ENCODE measurements around the gene OAF. TPM values are rescaled to one million over a fixed set of nuclear protein-coding genes. Genes with fewer than 3 reads are reported as not detected.

OAF gene
- total RNA-seq, 4 donors from 2014 or later = 30.0 to 100 (median 42.4) TPM

DNA sequence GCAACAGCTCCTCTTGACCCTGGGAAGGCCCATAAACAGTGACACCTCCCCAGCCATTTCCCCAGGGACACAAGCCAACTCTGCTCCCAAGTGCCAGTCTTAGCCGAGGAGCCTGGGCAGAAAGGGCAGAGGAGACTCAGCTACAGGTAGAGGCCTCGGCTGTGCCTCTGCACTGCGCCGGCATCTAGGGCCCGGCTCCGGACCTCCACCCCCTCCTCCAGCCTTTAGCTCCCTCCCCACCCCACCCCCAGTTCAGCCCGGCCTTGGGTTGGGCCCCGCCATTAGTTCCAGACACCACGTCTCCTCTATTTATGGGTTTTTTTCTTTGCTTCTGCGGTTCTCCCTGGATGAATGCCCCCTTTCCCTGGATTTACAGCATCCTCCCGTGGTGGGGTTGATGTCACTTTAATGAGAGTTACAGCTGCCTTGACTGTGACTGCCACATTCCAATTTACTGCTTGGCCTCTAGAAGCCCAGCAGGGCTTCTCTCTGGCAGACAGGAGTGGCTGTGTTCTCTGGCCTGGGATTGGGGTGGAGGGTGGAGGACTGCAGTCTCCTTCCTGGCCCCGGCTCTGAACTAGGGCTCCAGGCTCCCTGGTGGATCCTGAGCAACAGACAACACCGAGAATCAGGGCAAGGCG, 13.5 kb upstream of the OAF start:
- Histone ChIP-seq H3K27ac (peak overlapping the region in 3 of 4 donors; percentile 37 to 62 (median 55)), H3K4me1 (peaks cover 0 to 32% (median 8%) of the 10 kb centered on the region in 3 donors), H3K9me3 (no peaks in the 10 kb centered on the region), H3K27me3 (peaks cover 19% of the 10 kb centered on the region), H3K4me3 (no peak overlapping the region), H3K36me3 (no peaks in the 10 kb centered on the region)
- ATAC-seq = peak; percentile 73
- 28 to 40% methylated on average over 1 to 8 of the region's 14 CpGs for WGBS, 2 donors (ENCODE audit: low coverage in 1 of 2)
- TF ChIP-seq POLR2AphosphoS5 (IDR thresholded peaks at IDR 0.05) (no peak), EP300 (IDR thresholded peaks at IDR 0.05) (no peak), POLR2A (IDR thresholded peaks at IDR 0.05) (no peak)
- TF ChIP-seq, protein P1, sequence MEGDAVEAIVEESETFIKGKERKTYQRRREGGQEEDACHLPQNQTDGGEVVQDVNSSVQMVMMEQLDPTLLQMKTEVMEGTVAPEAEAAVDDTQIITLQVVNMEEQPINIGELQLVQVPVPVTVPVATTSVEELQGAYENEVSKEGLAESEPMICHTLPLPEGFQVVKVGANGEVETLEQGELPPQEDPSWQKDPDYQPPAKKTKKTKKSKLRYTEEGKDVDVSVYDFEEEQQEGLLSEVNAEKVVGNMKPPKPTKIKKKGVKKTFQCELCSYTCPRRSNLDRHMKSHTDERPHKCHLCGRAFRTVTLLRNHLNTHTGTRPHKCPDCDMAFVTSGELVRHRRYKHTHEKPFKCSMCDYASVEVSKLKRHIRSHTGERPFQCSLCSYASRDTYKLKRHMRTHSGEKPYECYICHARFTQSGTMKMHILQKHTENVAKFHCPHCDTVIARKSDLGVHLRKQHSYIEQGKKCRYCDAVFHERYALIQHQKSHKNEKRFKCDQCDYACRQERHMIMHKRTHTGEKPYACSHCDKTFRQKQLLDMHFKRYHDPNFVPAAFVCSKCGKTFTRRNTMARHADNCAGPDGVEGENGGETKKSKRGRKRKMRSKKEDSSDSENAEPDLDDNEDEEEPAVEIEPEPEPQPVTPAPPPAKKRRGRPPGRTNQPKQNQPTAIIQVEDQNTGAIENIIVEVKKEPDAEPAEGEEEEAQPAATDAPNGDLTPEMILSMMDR (IDR thresholded peaks at IDR 0.05) = no peak

DNA sequence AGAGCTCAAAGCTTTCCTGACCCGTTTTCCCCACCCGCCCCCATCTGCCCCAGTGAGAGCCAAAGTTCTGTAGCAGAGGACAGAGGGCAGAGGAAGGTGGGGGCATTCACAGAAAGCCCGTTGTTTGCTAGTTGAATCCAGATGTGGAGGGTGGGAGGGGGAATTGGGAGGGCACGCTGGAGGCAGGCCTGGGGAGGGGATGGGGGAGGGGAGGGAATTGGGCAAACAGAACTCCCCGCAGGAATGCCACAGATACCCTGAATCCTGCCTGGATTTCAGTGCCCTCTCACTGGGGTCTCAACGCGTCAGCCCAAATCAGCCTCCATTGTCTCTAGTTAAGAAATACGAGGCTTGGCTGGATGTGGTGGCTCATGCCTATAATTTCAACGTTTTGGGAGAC, 12.9 kb upstream of the OAF start:
- Histone ChIP-seq H3K4me1 (peaks cover 0 to 32% (median 8%) of the 10 kb centered on the region in 3 donors), H3K9me3 (no peaks in the 10 kb centered on the region), H3K27me3 (peaks cover 18% of the 10 kb centered on the region), H3K27ac (peak overlapping the region in 3 of 4 donors; percentile 37 to 62 (median 55)), H3K4me3 (no peak overlapping the region), H3K36me3 (no peaks in the 10 kb centered on the region)
- peak; percentile 10 for ATAC-seq
- WGBS, 2 donors (ENCODE audit: low coverage in 1 of 2) = 72% methylated on average over 7 of the region's 9 CpGs; no CpG with 5 or more reads in 1 of the 2 donors
- TF ChIP-seq, protein P1 (IDR thresholded peaks at IDR 0.05) = no peak
- TF ChIP-seq POLR2AphosphoS5 (IDR thresholded peaks at IDR 0.05) = no peak
- no peak for TF ChIP-seq EP300 (IDR thresholded peaks at IDR 0.05)
- no peak for TF ChIP-seq POLR2A (IDR thresholded peaks at IDR 0.05)

DNA sequence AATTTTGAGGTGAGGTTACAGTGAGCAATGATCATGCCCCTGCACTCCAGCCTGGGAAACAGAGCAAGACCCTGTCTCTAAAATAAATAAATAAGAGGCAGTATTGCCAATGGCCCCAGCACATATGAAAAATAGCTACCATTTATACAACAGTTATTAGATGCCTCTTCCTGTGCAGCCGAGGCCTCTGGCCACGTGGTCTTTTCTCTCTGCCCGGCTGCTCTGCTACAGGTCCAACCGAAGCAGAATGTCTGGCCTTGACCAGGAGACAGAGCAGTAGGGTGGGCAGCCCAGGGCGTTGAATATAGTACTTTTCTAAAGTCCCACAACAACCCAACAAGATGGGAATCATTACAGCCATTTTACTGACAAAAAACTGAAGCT, 12.4 kb upstream of the OAF start:
- peaks cover 0 to 32% (median 8%) of the 10 kb centered on the region in 3 donors for H3K4me1 ChIP-seq
- no peak for ATAC-seq
- no peak overlapping the region for H3K4me3 ChIP-seq
- H3K27me3 ChIP-seq = peaks cover 18% of the 10 kb centered on the region
- H3K9me3 ChIP-seq = no peaks in the 10 kb centered on the region
- no peaks in the 10 kb centered on the region for H3K36me3 ChIP-seq
- 45 to 80% methylated on average over 1 to 2 of the region's 5 CpGs for WGBS, 2 donors (ENCODE audit: low coverage in 1 of 2)
- peak overlapping the region in 2 of 4 donors; percentile 55 to 62 for H3K27ac ChIP-seq
- no peak for TF ChIP-seq POLR2AphosphoS5 (IDR thresholded peaks at IDR 0.05)

DNA sequence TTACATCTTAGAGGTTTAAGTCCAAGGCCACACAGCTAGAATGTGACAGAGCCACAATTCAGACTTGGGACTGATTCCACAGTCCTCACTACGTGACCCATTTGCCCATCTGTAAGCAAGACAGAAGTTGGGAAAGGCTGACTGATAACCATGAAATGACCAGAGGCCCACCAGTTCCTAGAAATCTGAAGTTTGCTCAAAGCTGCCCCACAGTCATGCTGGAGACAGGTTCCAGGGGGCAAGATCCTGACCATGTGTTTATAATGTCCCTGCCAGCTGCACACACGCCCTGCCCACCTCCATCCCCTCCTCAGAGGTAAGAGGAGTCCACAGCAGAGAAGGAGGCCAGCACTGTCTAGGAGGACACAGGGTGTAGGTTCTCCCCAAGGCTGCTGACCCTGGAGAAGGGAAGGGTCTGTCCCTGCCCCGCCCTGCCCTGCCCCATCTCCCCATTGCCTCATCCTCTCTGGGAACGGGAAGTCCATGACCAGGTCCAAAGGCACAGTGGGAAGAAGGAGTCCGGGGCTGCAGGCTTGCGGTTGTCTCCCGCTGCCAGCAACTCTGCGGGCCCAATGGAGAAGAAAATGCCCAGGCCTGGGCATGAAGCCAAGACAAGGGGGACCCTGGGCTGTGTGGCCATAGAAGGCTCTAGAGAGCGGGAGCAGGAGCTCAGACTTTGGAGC, 11.9 kb upstream of the OAF start:
- no peak overlapping the region for H3K27ac ChIP-seq
- TF ChIP-seq EP300 (IDR thresholded peaks at IDR 0.05) = no peak
- no peak for TF ChIP-seq POLR2AphosphoS5 (IDR thresholded peaks at IDR 0.05)
- TF ChIP-seq, protein P1 (IDR thresholded peaks at IDR 0.05) = no peak
- TF ChIP-seq POLR2A (IDR thresholded peaks at IDR 0.05) = no peak
- no peaks in the 10 kb centered on the region for H3K9me3 ChIP-seq
- H3K27me3 ChIP-seq = peaks cover 18% of the 10 kb centered on the region
- H3K4me3 ChIP-seq = no peak overlapping the region
- 75 to 86% methylated on average over 1 of the region's 9 CpGs for WGBS, 2 donors (ENCODE audit: low coverage in 1 of 2)
- ATAC-seq = no peak
- H3K4me1 ChIP-seq = peaks cover 0 to 32% (median 8%) of the 10 kb centered on the region in 3 donors
- no peaks in the 10 kb centered on the region for H3K36me3 ChIP-seq

DNA sequence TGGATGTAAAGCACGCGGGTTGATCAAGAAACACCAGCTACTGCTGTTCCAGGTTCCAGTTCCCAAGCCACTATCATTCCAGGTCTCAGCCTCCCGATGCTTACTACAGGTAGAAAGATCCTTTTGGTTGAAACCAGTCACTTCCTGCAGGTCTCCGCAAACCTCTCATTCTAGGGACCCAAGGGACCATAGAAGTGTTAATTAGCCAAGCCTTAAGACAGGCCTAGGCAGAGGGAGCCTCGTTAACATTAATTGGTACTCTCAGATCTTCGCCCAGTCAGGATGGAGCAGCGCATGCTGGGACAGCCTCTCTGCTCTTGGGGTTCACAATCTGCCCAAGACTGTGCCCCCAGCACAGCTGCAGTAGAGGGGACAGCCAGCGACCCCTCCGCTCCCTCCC, 11.2 kb upstream of the OAF start:
- no peaks in the 10 kb centered on the region for H3K36me3 ChIP-seq
- TF ChIP-seq POLR2A (IDR thresholded peaks at IDR 0.05) (no peak), EP300 (IDR thresholded peaks at IDR 0.05) (no peak), POLR2AphosphoS5 (IDR thresholded peaks at IDR 0.05) (no peak)
- TF ChIP-seq, protein P1 (IDR thresholded peaks at IDR 0.05) = no peak
- WGBS, 2 donors (ENCODE audit: low coverage in 1 of 2) = no CpG with 5 or more reads among the region's 9 CpGs

More for the DNA sequence above, 11.2 kb upstream of the OAF start:
- ATAC-seq = no peak
- Histone ChIP-seq H3K4me3 (no peak overlapping the region), H3K27me3 (peaks cover 18% of the 10 kb centered on the region), H3K4me1 (peaks cover 0 to 32% (median 8%) of the 10 kb centered on the region in 3 donors), H3K27ac (no peak overlapping the region), H3K9me3 (no peaks in the 10 kb centered on the region)
